Activated naive CD4-positive, alpha-beta T cell treated with anti-CD3 and anti-CD28 coated beads for 36 hours (primary cell): Measurements from ENCODE around the gene FAM98C. TPM values are rescaled to one million over a fixed set of nuclear protein-coding genes. Genes with fewer than 3 reads are reported as not detected.

Experiments used
- CTCF ChIA-PET: fragments of 350-600 bp; sonication (Branson Sonifier 250); formaldehyde crosslinking; loops from one replicate; lab custom pipeline; 2021; ENCODE audit warnings: antibody characterized with exemption; lab: Charles Lee
- DNase-seq: peaks from one replicate; pipeline ENCODE4 v3.0.0-alpha.2; 2020
- H3K27ac Mint-ChIP-seq: one replicate; pipeline ENCODE4 v1.8.0; 2021; ENCODE audit warnings: mild to moderate bottlenecking, mixed read lengths
- H3K27me3 Mint-ChIP-seq: one replicate; pipeline ENCODE4 v1.8.0; 2021; ENCODE audit warnings: low read depth, mixed read lengths
- H3K36me3 Mint-ChIP-seq: one replicate; pipeline ENCODE4 v1.8.0; 2021; ENCODE audit warnings: low read depth, mixed read lengths
- H3K4me1 Mint-ChIP-seq: one replicate; pipeline ENCODE4 v1.8.0; 2021; ENCODE audit warnings: low read depth, mixed read lengths
- H3K4me3 Mint-ChIP-seq: one replicate; pipeline ENCODE4 v1.8.0; 2021; ENCODE audit warnings: mild to moderate bottlenecking, moderate library complexity, mixed read lengths
- H3K9me3 Mint-ChIP-seq: one replicate; pipeline ENCODE4 v1.8.0; 2021; ENCODE audit warnings: mixed read lengths
- intact Hi-C: fragments of 100-400 bp; cut with micrococcal nuclease; formaldehyde crosslinking; loops from one replicate; pipeline ENCODE4 v1.15.1; 2023
- total RNA-seq, 2 experiments: library from RNA; stranded (reverse); gene quantifications; one replicate each; pipeline ENCODE4 v1.2.3, GENCODE V29; 2021

Gene FAM98C
- total RNA-seq, 2 experiments from 2014 or later: 21.5 to 27.0 TPM

- Mint-ChIP-seq H3K36me3 (no peaks in the 10 kb centered on the region), H3K27me3 (peaks cover 25% of the 10 kb centered on the region), H3K4me3 (peak within 1 kb of the TSS; percentile 30), H3K4me1 (peaks cover 19% of the 10 kb centered on the region), H3K9me3 (no peaks in the 10 kb centered on the region), H3K27ac (no peak within 1 kb of the TSS)
- DNase-seq: peak; percentile 56
- intact Hi-C loops: no loop called here
- CTCF ChIA-PET: no interaction called here
These were observed 30.4 kb downstream of the FAM98C start, which contains the start of gene RYR1 for GRCh38 chr19:38433268-38433733. RYR1 (plus strand) TSS chr19:38433691; CDS start chr19:38433830, 139 bp downstream.

GRCh38 chr19:38434549-38435051 lies 31.7 kb downstream of the FAM98C start:
- Mint-ChIP-seq H3K27me3 (peaks cover 25% of the 10 kb centered on the region), H3K4me1 (peaks cover 10% of the 10 kb centered on the region), H3K9me3 (no peaks in the 10 kb centered on the region), H3K36me3 (no peaks in the 10 kb centered on the region), H3K4me3 (no peak overlapping the region), H3K27ac (no peak overlapping the region)
- CTCF ChIA-PET: no interaction called here
- no peak for DNase-seq
- intact Hi-C loops: no loop called here

GRCh38 chr19:38437295-38437694 lies 34.4 kb downstream of the FAM98C start:
- intact Hi-C loops: no loop called here
- no peak for DNase-seq
- Mint-ChIP-seq H3K4me1 (peaks cover 8% of the 10 kb centered on the region), H3K9me3 (no peaks in the 10 kb centered on the region), H3K36me3 (no peaks in the 10 kb centered on the region), H3K4me3 (no peak overlapping the region), H3K27ac (no peak overlapping the region), H3K27me3 (peaks cover 30% of the 10 kb centered on the region)
- CTCF ChIA-PET: interaction anchor here (0.6 kb wide), 1 partner anchor 35 kb away, joined by 3 read pairs; the partner anchor contains the start of gene FAM98C

GRCh38 chr19:38437917-38438316 lies 35.0 kb downstream of the FAM98C start:
- CTCF ChIA-PET: no interaction called here
- intact Hi-C loops: no loop called here
- H3K9me3 Mint-ChIP-seq: no peaks in the 10 kb centered on the region
- H3K27me3 Mint-ChIP-seq: peaks cover 30% of the 10 kb centered on the region
- no peak overlapping the region for H3K27ac Mint-ChIP-seq
- H3K4me3 Mint-ChIP-seq: no peak overlapping the region
- no peak for DNase-seq
- peaks cover 8% of the 10 kb centered on the region for H3K4me1 Mint-ChIP-seq
- no peaks in the 10 kb centered on the region for H3K36me3 Mint-ChIP-seq

GRCh38 chr19:38440592-38440991 lies 37.7 kb downstream of the FAM98C start:
- intact Hi-C loops: no loop called here
- Mint-ChIP-seq H3K4me1 (no peaks in the 10 kb centered on the region), H3K27ac (no peak overlapping the region), H3K4me3 (no peak overlapping the region), H3K27me3 (peaks cover 17% of the 10 kb centered on the region), H3K36me3 (no peaks in the 10 kb centered on the region), H3K9me3 (no peaks in the 10 kb centered on the region)
- DNase-seq: no peak
- CTCF ChIA-PET: interaction anchor here (1.5 kb wide), 1 partner anchor 38 kb away, joined by 5 read pairs; the partner anchor contains the start of gene FAM98C

- intact Hi-C loops: loop anchor here (1.0 kb wide), 1 partner anchor 40 kb away; no protein-coding TSS in a partner anchor
- Mint-ChIP-seq H3K27me3 (peaks cover 15% of the 10 kb centered on the region), H3K27ac (no peak overlapping the region), H3K4me1 (no peaks in the 10 kb centered on the region), H3K4me3 (no peak overlapping the region), H3K9me3 (no peaks in the 10 kb centered on the region), H3K36me3 (no peaks in the 10 kb centered on the region)
- peak; percentile 32 for DNase-seq
- CTCF ChIA-PET: no interaction called here
These were observed 38.9 kb downstream of the FAM98C start for GRCh38 chr19:38441657-38442348.

GRCh38 chr19:38442736-38443135 lies 39.8 kb downstream of the FAM98C start:
- H3K4me3 Mint-ChIP-seq: no peak overlapping the region
- H3K4me1 Mint-ChIP-seq: no peaks in the 10 kb centered on the region
- CTCF ChIA-PET: no interaction called here
- H3K27me3 Mint-ChIP-seq: peaks cover 10% of the 10 kb centered on the region
- no peaks in the 10 kb centered on the region for H3K9me3 Mint-ChIP-seq
- H3K27ac Mint-ChIP-seq: no peak overlapping the region
- intact Hi-C loops: no loop called here
- DNase-seq: no peak
- H3K36me3 Mint-ChIP-seq: no peaks in the 10 kb centered on the region

- intact Hi-C loops: no loop called here
- no peak overlapping the region for H3K27ac Mint-ChIP-seq
- H3K27me3 Mint-ChIP-seq: peaks cover 5% of the 10 kb centered on the region
- CTCF ChIA-PET: no interaction called here
- no peak for DNase-seq
- H3K9me3 Mint-ChIP-seq: no peaks in the 10 kb centered on the region
- H3K36me3 Mint-ChIP-seq: no peaks in the 10 kb centered on the region
- no peak overlapping the region for H3K4me3 Mint-ChIP-seq
- no peaks in the 10 kb centered on the region for H3K4me1 Mint-ChIP-seq
These were observed 40.6 kb downstream of the FAM98C start for GRCh38 chr19:38443458-38443999.

- CTCF ChIA-PET: no interaction called here
- no peak for DNase-seq
- Mint-ChIP-seq H3K9me3 (no peaks in the 10 kb centered on the region), H3K4me1 (no peaks in the 10 kb centered on the region), H3K4me3 (no peak overlapping the region), H3K27ac (no peak overlapping the region), H3K36me3 (no peaks in the 10 kb centered on the region), H3K27me3 (peaks cover 5% of the 10 kb centered on the region)
- intact Hi-C loops: no loop called here
These were observed 41.1 kb downstream of the FAM98C start for GRCh38 chr19:38444026-38444425.

GRCh38 chr19:38445362-38445761 lies 42.5 kb downstream of the FAM98C start:
- CTCF ChIA-PET: interaction anchor here (0.7 kb wide), 1 partner anchor 541 kb away, joined by 4 read pairs; no protein-coding TSS in a partner anchor
- peaks cover 5% of the 10 kb centered on the region for H3K27me3 Mint-ChIP-seq
- H3K27ac Mint-ChIP-seq: no peak overlapping the region
- H3K4me1 Mint-ChIP-seq: no peaks in the 10 kb centered on the region
- no peaks in the 10 kb centered on the region for H3K36me3 Mint-ChIP-seq
- H3K4me3 Mint-ChIP-seq: no peak overlapping the region
- no peaks in the 10 kb centered on the region for H3K9me3 Mint-ChIP-seq
- no peak for DNase-seq
- intact Hi-C loops: no loop called here

- Mint-ChIP-seq H3K4me3 (no peak overlapping the region), H3K27ac (no peak overlapping the region), H3K27me3 (no peaks in the 10 kb centered on the region), H3K9me3 (no peaks in the 10 kb centered on the region), H3K4me1 (no peaks in the 10 kb centered on the region), H3K36me3 (no peaks in the 10 kb centered on the region)
- CTCF ChIA-PET: interaction anchor here (0.8 kb wide), 1 partner anchor 45 kb away, joined by 3 read pairs; the partner anchor contains the start of gene FAM98C
- DNase-seq: no peak
- intact Hi-C loops: no loop called here
These were observed 45.3 kb downstream of the FAM98C start for GRCh38 chr19:38448225-38448624.

- DNase-seq: no peak
- Mint-ChIP-seq H3K4me1 (no peaks in the 10 kb centered on the region), H3K4me3 (no peak overlapping the region), H3K27me3 (no peaks in the 10 kb centered on the region), H3K27ac (no peak overlapping the region), H3K9me3 (no peaks in the 10 kb centered on the region), H3K36me3 (no peaks in the 10 kb centered on the region)
- intact Hi-C loops: no loop called here
- CTCF ChIA-PET: no interaction called here
These were observed 46.6 kb downstream of the FAM98C start for GRCh38 chr19:38449518-38449917.
